Muscle of arm (tissue), 12 donors: ENCODE measurements around the gene IZUMO4. TPM values are rescaled to one million over a fixed set of nuclear protein-coding genes. Genes with fewer than 3 reads are reported as not detected.
"Not testable (repeated sequence)": the region's sequence is repeated elsewhere in the genome, so short reads cannot be mapped to it uniquely, and the experiment has no call there.

Source experiments
- DNase-seq: peaks from one replicate; pipeline ENCODE4 v3.0.0-alpha.2; 2013
- polyA plus RNA-seq, 12 donors: library from polyadenylated mRNA; unstranded; fragments of 120-200 nt; gene quantifications; one replicate each; pipeline ENCODE4 v1.2.1, GENCODE V29; 2013; ENCODE audit not compliant: insufficient read length in 12 of 12

IZUMO4 gene
- polyA plus RNA-seq, 12 donors: 0.97 to 3.8 (median 2.0) TPM; not detected in 2

GRCh38 chr19:2080336-2080988 is 16.3 kb upstream of the IZUMO4 start:
- no peak for DNase-seq

- DNase-seq: no peak
Observed at GRCh38 chr19:2081873-2082810, 14.6 kb upstream of the IZUMO4 start.

- no peak for DNase-seq
Observed at GRCh38 chr19:2083174-2083854, 13.4 kb upstream of the IZUMO4 start.

GRCh38 chr19:2084993-2085720 is 11.6 kb upstream of the IZUMO4 start:
- DNase-seq: no peak

- not testable (repeated sequence) for DNase-seq
Observed at GRCh38 chr19:2086695-2087620, 9.8 kb upstream of the IZUMO4 start.

GRCh38 chr19:2087621-2088100 is 9.1 kb upstream of the IZUMO4 start:
- no peak for DNase-seq

GRCh38 chr19:2089001-2089711 is 7.6 kb upstream of the IZUMO4 start:
- no peak for DNase-seq

- DNase-seq: no peak
Observed at GRCh38 chr19:2089727-2090053, 7.0 kb upstream of the IZUMO4 start.

GRCh38 chr19:2091926-2092525 is 4.7 kb upstream of the IZUMO4 start:
- DNase-seq: not testable (repeated sequence)

GRCh38 chr19:2096034-2096479 is 658 bp upstream of the IZUMO4 start, which contains the start of gene MOB3A:
Gene MOB3A, minus strand, starts transcription at chr19:2096326. Its CDS starts 17,766 bp downstream, at chr19:2078560.
- DNase-seq: peak; percentile 89

GRCh38 chr19:2097203-2097885 is 629 bp downstream of the IZUMO4 start:
- no peak for DNase-seq

- no peak for DNase-seq
Observed at GRCh38 chr19:2097886-2098327, 1.2 kb downstream of the IZUMO4 start.

GRCh38 chr19:2099054-2099501 is 2.4 kb downstream of the IZUMO4 start:
- no peak for DNase-seq

- no peak for DNase-seq
Observed at GRCh38 chr19:2099937-2100718, 3.4 kb downstream of the IZUMO4 start.

- no peak for DNase-seq
Observed at GRCh38 chr19:2100719-2101061, 4.0 kb downstream of the IZUMO4 start.

- no peak for DNase-seq
Observed at GRCh38 chr19:2101417-2102335, 5.0 kb downstream of the IZUMO4 start.
